Transverse colon (tissue), 3 donors: ENCODE data around the gene TTLL5.

Experiments
- CTCF ChIP-seq, 5 experiments: fragments of 200-600 bp in 3 of 5; fragments of 450-650 bp in 2 of 5; sonication (generic) in 3 of 5; IDR thresholded peaks; 1 replicate in 2 of 5; 2 replicates in 3 of 5; pipeline ENCODE4 v1.5.1; 2016 to 2017; ENCODE audit warnings: antibody characterized with exemption in 5 of 5, inconsistent platforms in 3 of 5, mild to moderate bottlenecking in 2 of 5, moderate library complexity in 1 of 5
- EP300 ChIP-seq: sonication (generic); formaldehyde crosslinking; IDR thresholded peaks from one replicate; pipeline ENCODE4 v1.6.1; 2017; ENCODE audit warnings: antibody characterized with exemption, low read depth
- POLR2A ChIP-seq: fragments of 450-650 bp; IDR thresholded peaks from one replicate; pipeline ENCODE4 v1.6.1; 2016; ENCODE audit warnings: antibody characterized with exemption, mild to moderate bottlenecking, moderate library complexity

DNA sequence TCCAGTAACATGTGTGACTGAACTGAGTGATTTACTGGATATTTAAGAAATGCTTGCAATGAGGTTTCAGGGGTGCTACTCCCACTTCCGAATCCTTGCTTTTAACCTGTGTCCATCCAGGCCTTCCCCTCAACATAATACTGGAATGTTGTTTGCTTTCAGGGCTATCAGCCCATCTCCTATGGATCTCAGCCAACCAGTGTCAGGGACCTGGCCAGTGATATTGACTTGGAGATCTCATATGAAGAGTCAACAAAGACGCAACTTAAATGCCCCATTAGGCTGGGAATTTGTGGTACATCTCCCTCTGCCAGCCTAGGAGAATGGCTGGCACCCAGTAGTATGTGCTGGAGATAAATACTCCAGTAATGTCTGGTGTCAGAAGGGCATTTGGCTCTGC lies 323.6 kb downstream of the TTLL5 start:
- TF ChIP-seq CTCF (IDR thresholded peaks at IDR 0.05) (no peak), POLR2A (no peak), EP300 (no peak)
